ENCODE data around the gene PIM2.
"Not testable (repeated sequence)": the region's sequence is repeated elsewhere in the genome, so short reads cannot be mapped to it uniquely, and the experiment has no call there.

PIM2 gene

DNA sequence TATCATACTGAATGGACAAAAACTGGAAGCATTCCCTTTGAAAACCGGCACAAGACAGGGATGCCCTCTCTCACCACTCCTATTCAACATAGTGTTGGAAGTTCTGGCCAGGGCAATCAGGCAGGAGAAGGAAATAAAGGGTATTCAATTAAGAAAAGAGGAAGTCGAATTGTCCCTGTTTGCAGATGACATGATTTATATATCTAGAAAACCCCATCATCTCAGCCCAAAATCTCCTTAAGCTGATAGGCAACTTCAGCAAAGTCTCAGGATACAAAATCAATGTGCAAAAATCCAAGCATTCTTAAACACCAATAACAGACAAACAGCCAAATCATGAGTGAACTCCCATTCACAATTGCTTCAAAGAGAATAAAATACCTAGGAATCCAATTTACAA, 46.8 kb downstream of the PIM2 start:
- not testable (repeated sequence) for DNase-seq (ENCODE audit: low read depth)

DNA sequence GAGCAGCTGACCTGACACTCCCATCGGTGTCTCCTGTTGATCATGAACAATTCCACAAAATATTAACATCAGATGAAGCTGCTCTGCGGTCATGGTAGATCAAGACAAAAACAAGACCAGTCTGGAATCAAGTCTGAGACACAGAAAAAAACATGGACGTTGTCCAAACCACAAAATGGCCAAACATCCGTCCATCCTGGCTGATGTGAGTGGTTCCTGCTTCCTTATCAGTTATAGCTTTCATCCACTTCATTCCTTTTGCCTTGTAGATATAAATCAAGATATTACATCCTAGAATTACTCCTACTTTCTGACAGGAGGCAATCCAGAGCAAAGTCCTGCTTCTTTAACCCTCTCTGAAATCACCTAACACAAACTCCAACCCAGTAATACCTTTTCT, 54.6 kb downstream of the PIM2 start:
- DNase-seq (ENCODE audit: low read depth) = no peak

All from T follicular helper cell (primary cell).